Renal cortical epithelial cell (primary cell): Measurements from ENCODE around the gene NMNAT2. TPM values are rescaled to one million over a fixed set of nuclear protein-coding genes. Genes with fewer than 3 reads are reported as not detected.

Source experiments
- DNase-seq: peaks from one replicate; pipeline ENCODE4 v3.0.0-alpha.2; 2011; ENCODE audit warnings: low read depth
- total RNA-seq: library from RNA; depleted of rRNA; stranded (reverse); fragments of >200 nt; gene quantifications from 2 replicates; pipeline ENCODE4 v1.2.3, GENCODE V29; 2014

Gene NMNAT2
- total RNA-seq = 0.17 and 0.65 TPM in 2 replicates

DNA sequence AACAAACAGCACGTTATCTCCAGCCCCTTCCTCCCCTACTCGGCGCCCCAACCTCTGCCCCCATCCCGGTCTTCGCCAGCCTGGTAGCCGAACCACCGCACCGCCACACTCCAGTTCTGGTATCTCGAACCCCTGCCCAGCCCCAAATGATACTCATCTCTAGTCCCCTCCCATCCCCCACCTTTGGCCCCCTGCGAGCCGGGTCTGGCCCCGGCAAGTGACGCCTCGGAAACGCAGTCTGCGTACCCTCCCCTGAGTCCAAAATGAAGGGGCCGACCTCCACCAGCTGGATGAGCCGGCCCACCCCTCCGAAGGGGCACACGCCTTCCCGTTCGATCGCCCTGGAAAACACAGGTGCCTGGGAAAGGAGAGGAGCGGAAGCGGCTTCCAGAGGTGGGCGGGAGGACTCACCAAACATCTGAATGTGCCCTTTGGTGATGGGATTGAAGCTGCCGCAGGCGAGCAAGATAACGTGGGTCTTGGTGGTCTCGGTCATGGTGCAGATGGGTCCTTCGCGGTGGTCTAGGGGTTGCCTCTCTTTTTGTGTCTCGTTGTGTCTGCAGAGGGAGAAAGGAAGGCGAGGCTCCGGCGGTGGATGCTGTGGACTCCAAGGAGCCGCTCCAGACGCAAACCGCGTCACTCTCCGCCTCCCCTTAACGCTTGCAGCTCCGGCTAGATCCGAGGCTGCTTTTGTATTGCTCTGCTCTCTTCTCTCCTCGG, at the start of gene NMNAT2:
TSS of gene NMNAT2 (minus strand) at position 609 of the 720 bp plus-strand sequence. CDS start at position 496, 113 bp downstream.
- no peak for DNase-seq

DNA sequence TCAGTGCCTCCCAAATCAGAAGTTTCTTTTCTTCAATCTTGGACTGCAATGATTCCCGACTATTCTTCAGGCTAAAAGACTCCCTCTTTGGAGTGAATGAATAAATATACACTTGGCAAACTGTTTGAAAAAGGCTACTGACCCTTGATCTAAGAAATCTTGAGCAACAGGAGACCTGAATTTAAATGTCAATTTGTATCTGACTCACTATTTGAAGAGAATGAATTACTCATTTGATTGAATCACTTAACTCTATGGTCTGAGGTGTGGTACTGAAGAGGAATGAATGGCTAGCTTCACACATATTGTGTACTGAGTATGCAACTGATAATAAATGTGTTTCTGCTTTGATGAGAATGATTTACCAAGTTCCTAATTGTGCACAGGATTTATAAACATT, 49.5 kb upstream of the NMNAT2 start:
- peak; percentile 97 for DNase-seq

DNA sequence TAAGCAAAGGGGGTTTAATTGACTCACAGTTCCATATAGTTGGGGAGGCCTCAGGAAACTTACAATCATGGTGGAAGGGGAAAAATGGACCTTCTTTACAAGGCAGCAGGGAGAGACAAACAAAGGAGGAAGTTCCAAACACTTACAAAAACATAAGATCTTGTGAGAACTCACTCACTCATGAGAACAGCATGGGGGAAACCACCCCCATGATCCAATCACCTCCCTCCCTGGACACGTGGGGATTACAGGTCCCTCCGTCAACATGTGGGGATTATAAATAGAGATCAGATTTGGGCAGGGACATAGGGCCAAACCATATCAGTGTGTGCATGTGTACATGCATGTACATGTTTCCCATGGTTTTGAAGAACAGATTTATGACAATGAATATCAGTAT, 48.6 kb upstream of the NMNAT2 start:
- no peak for DNase-seq

DNA sequence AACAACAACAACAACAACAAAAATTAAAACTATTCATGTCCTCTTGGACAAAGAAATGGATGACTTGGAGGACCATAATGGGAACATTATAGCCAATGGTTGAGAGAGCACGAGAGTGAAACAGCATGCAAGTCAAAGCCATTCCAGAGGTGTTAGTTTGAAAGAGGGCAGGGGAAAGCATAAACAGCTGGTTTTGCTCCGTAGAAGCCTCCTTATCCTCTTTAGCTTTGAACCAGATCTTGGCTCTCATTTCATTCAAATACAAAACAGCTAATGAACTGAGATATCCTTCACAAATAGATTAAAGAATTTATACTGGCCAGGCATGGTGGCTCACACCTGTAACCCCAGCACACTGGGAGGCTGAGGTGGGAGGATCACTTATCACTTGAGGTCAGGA, 45.4 kb upstream of the NMNAT2 start:
- DNase-seq = no peak

DNA sequence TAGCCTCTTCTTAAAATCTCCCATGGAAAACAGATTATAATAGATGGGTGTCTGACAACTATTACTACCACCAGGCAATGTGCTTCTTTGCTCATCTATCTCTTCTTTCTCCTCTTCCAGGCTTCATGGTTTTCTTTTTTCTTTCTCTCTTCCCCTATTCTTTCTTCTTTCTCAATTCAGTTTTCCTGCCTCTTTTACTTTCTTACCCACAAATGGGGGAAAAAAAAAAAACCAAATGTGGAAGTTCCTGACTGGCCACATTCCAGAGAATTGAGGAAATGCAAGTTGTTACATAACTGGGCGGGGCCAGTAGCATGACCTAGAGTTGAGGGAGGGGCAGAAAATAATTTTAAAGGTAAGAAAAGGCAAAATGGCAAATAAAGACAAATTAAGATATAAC, 43.2 kb upstream of the NMNAT2 start:
- DNase-seq = peak; percentile 28

DNA sequence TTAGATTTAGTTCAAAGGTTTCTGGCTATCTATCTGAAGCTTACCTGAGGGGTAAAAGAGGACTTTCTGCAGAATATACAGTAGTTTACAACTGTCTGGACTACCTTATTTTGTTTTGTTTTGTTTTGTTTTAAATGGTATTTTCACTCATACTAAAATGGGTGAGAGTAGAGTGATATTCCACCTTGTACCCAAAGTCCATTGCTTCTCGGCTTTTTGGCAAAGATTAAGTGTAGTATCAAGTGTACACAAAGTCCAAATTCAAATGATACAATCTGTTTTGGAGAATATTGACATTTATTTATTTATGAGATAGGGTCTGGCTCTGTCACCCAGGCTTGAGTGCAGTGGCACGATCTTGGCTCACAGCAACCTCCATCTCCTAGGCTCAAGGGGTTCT, 42.4 kb upstream of the NMNAT2 start:
- no peak for DNase-seq

DNA sequence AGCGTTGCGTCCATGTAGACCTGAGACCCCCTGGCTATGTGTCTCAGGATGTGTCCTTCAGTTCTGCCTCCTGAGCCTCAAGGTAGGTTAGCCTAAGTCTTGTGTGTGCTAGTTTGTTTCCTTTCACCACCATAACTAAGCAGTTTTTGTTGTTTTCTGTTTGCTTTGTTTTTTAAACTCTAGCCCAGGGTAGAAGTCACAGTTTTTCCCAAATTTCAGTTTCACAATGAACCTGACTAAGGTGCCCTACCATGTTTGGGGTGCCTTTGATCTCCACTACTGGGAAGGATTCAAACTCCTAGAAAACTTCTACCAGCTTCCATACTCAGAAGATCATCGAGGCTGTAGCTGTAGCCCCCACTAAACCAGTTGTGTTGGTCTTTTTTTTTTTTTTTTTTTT, 39.3 kb upstream of the NMNAT2 start:
- DNase-seq = no peak

DNA sequence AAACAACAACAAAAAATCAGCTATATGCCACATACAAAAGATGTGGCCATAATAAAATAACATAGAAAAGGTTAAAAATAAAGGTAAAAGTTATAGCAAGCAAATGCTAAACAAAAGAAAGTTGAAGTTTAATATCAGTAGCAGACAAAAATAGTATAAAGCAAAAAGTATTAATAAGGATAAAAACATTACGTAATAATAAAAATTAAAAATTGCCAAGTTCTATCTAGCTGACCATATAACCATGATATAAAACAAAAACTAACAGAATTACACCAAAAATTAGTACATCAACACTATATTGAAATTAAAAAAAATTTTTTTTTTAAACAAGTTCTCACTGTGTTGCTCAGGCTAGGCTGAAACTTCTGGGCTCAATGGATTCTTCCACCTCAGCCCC, 38.6 kb upstream of the NMNAT2 start:
- no peak for DNase-seq

DNA sequence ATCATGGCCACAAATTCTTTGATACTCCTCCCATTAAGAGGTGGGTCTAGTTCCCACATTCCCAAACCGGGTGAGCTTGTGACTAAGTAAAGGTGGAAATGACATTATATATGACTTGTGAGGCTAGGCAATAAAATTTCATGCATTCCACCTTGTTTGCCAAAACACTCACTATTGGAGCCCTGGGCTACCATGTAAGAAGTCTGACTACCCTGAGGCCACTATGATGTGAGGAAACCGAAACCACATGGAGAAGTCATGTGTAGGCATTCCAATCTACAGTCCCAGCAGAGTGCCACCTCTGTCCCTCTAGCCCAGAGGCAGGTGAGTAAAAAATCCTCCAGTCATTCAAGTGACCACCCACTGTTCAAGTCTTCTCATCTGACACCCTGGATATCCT, 36.2 kb upstream of the NMNAT2 start:
- peak; percentile 84 for DNase-seq

DNA sequence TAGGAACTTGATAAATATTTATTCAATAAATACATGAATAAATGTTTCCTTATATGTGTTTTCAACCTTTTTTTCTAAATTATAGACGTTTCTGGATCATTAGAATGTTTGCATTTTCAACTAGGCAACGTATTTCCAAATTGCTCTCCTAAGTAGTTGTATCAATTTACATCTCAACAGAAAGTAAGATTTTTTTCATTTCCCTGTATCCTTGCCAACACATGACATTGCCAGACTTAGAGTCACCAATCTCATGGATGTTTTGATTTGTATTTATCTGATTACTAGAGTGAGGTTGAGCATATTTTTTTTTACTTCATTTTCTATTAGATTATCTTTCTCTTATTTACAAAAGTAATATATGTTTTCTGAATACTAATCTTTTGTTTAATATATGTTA, 31.9 kb upstream of the NMNAT2 start:
- no peak for DNase-seq

DNA sequence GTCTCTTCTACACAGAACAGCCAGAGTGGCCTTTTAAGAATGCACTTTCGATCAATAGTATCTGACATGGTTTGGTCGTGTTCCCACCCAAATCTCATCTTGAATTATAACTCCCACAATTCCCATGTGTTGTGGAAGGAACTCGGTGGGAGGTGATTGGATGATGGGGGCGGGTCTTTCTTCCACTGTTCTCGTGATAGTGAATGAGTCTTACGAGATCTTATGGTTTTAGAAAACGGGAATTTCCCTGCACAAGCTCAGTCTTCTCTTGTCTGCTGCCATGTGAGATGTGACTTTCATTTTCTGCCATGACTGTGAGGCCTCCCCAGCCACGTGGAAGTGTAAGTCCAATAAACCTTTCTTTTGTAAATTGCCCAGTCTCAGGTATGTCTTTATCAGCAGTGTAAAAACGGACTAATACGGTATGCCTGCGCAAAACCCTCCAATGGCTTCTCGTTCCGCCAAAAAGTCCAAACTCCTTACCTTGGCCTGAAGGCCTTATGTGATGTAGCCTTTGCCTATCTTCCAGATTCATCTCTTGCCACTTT, 31.1 kb upstream of the NMNAT2 start:
- DNase-seq = no peak

DNA sequence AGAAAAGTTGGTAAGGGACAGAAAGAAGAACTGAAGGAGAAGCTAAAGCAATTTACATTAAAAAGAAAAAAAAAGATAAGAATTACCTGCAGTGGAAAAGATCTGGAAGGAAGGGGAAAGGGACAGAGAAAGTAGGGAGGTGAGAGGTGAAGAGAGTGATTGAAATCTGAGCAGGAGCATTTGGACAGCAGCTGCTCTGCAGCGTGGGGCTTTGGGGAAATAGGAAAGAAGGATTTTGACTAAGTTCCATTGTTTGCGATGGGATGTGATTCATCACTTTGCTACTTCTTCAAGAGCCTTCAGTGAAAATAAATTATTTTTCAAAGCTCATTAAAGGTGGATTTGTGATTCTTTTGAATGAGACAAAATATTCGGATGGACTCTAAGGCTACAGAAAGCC, 26.1 kb upstream of the NMNAT2 start:
- peak; percentile 30 for DNase-seq

DNA sequence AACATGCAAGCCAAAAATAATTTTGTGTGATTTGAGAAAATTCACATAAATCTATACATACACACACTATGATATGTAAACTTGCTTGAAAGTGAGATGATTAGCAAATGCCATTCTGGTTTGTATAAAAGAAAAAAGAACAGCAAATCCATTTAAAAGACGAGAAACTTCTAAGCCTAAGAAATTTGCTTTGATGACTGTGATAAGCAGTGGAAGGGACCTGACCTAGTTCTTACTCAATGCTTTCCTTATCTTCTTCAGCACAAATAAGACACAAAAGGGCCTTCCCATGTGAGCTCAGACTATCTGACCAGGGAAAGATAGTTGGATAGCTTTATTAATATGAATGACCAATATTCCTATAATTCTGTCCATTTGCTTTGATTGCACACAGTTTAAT, 25.3 kb upstream of the NMNAT2 start:
- no peak for DNase-seq

DNA sequence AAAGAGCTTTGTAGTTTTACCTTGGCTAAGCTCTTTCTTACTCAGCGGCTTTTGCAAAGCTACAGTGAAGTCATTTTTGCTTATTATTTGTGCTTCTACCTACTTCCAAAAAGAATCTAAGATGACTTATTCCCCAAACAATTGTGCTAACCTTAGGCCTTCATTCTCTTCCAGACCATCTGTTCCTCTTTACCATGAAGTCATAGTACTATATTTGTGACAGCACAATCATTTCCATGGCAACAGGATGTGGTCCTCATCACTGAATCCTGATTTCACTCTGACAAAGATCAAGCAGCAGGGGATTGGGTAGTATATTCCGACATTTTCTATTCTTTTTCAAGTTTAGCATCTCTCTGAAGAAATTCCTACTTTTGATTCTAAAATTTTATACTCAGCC, 24.8 kb upstream of the NMNAT2 start:
- DNase-seq = no peak

DNA sequence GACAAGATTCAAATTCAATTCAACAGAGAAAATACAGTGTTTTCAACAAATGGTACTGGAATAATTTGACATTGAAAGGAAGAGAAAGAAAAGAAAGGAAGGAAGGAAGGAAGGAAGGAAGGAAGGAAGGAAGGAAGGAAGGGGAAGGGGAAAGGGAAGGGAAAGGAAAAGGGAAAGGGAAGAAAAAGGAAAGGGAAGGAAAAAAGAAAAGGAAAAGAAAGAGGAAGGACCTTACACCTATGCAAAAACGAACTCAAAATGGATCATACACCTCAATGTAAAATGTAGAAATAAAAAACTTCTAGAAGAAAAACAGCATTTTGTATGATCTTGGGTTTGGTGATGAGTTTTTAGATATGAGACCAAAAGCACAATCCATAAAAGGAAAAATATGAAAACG, 19.9 kb upstream of the NMNAT2 start:
- DNase-seq = no peak

DNA sequence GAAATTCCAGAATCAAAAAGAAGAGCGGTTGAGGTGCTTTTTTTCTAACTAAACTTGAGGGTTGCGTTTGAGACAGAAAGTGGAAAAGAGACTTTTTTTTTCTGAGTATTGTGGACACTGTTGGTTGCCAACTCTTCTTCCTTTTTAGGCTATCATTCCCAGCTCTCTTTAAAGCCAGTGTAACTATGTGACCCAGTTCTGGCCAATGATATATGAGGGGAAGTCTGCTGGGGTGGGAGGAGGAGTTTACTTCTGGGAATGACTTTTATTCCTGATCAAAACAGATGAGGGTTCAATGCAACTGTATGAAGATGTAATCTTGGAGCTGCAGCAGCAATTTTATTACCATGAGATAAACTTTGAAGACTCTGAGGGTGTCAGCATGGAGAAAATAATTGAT, 17.3 kb upstream of the NMNAT2 start:
- DNase-seq = no peak

DNA sequence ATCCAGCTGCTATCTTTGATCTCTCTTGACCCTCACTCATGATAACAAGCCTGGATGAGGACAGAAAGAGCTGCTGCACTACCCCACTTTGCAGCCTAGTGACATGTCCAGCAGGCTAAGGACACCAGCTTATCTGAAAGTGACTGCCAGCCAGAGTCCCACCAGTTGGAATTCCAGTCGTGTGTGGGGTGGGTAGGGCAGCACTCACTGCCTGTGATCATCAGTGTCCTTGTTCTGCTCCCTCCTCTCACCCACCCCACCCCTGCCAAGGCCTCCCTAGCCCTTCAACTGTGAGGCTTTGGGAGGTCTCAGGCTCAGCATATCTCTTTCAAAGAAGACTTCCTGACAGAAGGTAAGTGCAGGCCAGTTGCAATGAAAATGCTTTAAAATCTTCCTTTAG, 15.5 kb upstream of the NMNAT2 start:
- DNase-seq = no peak

DNA sequence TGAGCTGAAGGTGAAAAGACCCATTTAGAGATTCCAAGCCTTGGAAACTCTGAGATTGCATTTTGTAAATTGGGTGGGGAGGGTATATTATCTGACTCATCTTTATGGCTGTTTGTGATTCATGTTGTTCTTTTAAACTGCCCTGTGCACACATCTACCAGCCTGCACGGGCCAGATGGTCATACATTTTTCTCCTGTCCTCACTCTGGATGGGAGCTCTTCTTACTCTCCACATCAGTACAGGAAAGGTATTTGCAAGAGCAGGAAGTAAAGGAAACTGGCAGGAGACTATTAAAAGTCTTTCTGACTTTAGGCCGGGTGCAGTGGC, 14.3 kb upstream of the NMNAT2 start:
- peak; percentile 37 for DNase-seq

DNA sequence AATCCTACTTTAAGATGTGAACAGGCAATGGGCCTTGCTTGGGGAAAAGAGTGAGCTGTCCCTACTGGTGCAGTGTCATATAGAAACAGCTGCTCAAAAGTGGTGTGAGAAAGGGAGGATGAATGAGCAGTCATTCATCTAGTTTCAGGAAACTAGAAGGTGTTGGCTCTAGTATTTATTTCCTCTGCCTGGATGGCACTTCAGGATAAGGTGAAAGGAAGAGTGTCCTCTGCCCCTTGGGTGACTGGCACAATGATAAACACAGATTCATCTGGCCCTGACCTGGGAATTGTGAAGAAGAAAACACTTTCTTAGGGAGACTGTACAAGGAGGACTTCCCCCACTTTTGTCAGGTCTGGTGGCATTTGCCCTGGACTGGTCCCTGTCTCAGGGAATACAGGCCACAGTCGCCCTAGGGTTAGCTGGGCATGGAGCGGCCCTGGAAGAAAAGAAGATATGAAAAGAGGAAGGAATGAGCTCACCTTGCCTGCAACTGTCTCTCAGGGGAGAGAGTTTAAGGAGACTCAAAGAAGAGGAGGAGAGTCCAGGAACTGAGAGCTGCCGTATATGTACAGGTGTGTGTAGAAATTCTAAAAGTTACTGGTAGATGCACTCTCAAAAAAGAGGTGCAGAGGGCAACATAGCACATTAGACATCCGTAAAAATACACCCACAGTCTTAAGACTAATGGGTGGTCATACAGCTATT, 13.8 kb upstream of the NMNAT2 start:
- DNase-seq = no peak

DNA sequence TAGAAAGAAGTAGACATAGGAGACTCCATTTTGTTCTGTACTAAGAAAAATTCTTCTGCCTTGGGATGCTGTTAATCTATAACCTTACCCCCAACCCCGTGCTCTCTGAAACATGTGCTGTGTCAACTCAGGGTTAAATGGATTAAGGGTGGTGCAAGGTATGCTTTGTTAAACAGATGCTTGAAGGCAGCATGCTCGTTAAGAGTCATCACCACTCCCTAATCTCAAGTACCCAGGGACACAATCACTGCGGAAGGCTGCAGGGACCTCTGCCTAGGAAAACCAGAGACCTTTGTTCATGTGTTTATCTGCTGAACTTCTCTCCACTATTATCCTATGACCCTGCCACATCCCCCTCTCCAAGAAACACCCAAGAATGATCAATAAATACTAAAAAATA, 9.4 kb upstream of the NMNAT2 start:
- DNase-seq = peak; percentile 39

DNA sequence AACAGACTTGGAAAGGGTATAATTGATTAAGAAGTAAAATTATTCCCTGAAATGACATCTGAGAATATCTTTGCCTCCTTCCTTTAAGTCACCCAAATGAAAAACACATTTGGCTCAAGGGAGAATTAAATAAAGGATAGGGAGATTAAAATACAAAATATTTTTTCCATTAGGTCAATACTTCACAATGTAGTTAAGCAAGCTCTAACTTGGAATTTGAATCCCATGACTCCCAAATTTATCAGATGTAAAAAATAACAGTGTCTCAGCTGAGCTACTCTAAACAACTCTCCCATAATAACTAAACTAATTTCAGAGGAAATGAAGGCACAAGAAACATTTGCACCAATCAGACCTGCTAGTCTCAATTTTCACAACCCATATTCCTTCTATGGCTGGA, 6.5 kb upstream of the NMNAT2 start:
- no peak for DNase-seq

DNA sequence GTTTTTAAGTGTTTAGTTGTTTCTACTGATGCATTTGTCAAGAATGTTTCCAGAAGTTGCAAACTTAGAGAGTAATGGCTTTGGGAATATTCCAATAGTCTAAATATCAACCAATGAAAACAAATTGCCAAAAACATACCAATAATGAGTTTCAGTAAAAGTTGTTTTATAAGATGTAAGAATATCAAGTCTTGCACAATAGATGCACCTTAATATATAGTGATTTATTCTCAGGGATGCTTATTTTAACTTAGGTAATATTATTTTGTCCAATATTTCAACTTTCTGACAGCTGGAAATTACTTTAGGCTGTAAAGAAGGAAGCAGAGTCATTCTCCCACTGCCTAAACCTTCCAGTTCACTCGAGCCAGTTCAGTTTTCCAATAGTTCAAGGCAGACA, 5.4 kb upstream of the NMNAT2 start:
- no peak for DNase-seq

DNA sequence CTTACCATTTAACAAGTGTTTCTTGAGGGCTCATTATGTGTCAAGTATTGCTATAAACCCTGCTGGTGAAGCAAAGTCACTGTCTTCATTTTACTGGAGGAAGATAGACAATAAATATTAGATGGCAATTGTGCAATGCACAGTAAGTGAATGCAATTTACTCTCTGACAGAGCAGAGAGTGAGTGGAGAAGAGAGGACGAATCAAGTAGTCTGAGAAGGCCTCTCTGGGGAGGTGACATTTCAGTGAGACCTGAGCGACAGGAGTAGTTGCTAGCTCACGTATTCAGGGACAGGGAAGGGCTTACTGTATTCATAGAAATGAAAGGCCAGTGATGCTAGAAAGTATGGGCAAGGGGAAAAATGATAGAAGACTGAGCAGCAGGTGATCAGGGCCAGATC, 1.2 kb upstream of the NMNAT2 start:
- no peak for DNase-seq

DNA sequence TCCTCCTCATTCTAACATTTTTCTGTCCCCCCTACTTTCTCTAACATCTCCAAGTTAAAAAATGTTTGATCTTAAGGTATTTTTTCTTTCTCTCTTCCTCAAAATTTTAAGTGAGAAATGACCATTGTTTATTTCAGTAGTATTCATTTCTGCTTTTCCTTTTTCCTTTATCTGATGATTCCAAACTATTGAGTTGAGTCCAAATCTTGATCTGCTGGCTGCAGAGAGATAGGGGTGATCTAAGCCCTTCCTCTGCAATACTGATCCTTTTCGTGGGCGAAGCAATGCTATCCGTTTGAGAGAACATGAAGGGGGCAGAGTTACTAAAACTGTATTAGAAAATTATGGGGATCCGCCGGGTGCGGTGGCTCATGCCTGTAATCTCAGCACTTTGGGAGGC, 516 bp upstream of the NMNAT2 start:
- DNase-seq = no peak
